Erythroblast (primary cell): Measurements from ENCODE around the gene CHSY1.

ENCODE experiments used
- GATA1 ChIP-seq: IDR thresholded peaks from 2 replicates; pipeline ENCODE4 v1.6.1; 2011; ENCODE audit warnings: low read depth, mild to moderate bottlenecking, control low read depth, low read length, moderate library complexity
- POLR2A ChIP-seq: IDR thresholded peaks from 2 replicates; pipeline ENCODE4 v1.6.1; 2011; ENCODE audit warnings: mild to moderate bottlenecking, low read length

- TF ChIP-seq POLR2A (no peak), GATA1 (no peak)
Measured at GRCh38 chr15:101140697-101141065, 111.2 kb downstream of the CHSY1 start.
